Tibial nerve (tissue), 3 donors: Measurements from ENCODE around the gene C1QBP.

ENCODE experiments used
- CTCF ChIP-seq, 5 experiments: fragments of 200-600 bp in 3 of 5; fragments of 450-650 bp in 2 of 5; sonication (generic) in 3 of 5; IDR thresholded peaks; one replicate each; pipeline ENCODE4 v1.5.1; 2016 to 2019; ENCODE audit warnings: antibody characterized with exemption in 5 of 5, mild to moderate bottlenecking in 3 of 5, moderate library complexity in 2 of 5
- POLR2A ChIP-seq, 2 donors: fragments of 450-650 bp; IDR thresholded peaks; one replicate each; pipeline ENCODE4 v1.6.1; 2017; ENCODE audit warnings: antibody characterized with exemption in 2 of 2, mild to moderate bottlenecking in 2 of 2, moderate library complexity in 2 of 2

GRCh38 chr17:5416901-5417300 is 22.1 kb downstream of the C1QBP start:
- TF ChIP-seq CTCF (IDR thresholded peaks at IDR 0.05) (no peak), POLR2A (IDR thresholded peaks at IDR 0.05) (no peak)
